Heart left ventricle (tissue), 16 donors: Measurements from ENCODE around the gene SYNDIG1. TPM values are rescaled to one million over a fixed set of nuclear protein-coding genes. Genes with fewer than 3 reads are reported as not detected.

Experiments
- ATAC-seq, 4 donors: fragments of 200-7000 bp; cut with Tn5 transposase; one replicate each; pipeline ENCODE4 v1.9.1; 2020 to 2022; ENCODE audit warnings: moderate library complexity in 4 of 4, mild to moderate bottlenecking in 3 of 4, moderate number of reproducible peaks in 1 of 4
- DNase-seq, 5 donors: peaks; one replicate each; pipeline ENCODE4 v3.0.0-alpha.2; 2020
- H3K27ac ChIP-seq, 12 donors: fragments of 200-600 bp; sonication (generic) in 4 of 12; one replicate each; pipeline versions ENCODE4 v1.5.0 to v1.8.0; 2016 to 2022; ENCODE audit warnings: mild to moderate bottlenecking in 2 of 12
- H3K27me3 ChIP-seq, 9 donors: fragments of 200-600 bp; sonication (generic) in 2 of 9; one replicate each; pipeline versions ENCODE4 v1.5.1 to v1.8.0; 2016 to 2022; ENCODE audit warnings: mild to moderate bottlenecking in 3 of 9
- H3K36me3 ChIP-seq, 9 donors: fragments of 200-600 bp; sonication (generic) in 2 of 9; one replicate each; pipeline versions ENCODE4 v1.5.0 to v1.8.0; 2018 to 2022; ENCODE audit warnings: mild to moderate bottlenecking in 2 of 9
- H3K4me1 ChIP-seq, 12 donors: fragments of 200-600 bp; sonication (generic) in 4 of 12; one replicate each; pipeline versions ENCODE4 v1.5.0 to v1.8.0; 2016 to 2022; ENCODE audit warnings: mild to moderate bottlenecking in 3 of 12
- H3K4me3 ChIP-seq, 12 donors: fragments of 200-600 bp; sonication (generic) in 4 of 12; one replicate each; pipeline versions ENCODE4 v1.5.0 to v1.8.0; 2017 to 2022; ENCODE audit warnings: mild to moderate bottlenecking in 9 of 12, moderate library complexity in 4 of 12
- H3K9me3 ChIP-seq, 12 donors: fragments of 200-600 bp; sonication (generic) in 4 of 12; one replicate each; pipeline versions ENCODE4 v1.5.0 to v1.8.0; 2016 to 2022; ENCODE audit warnings: mild to moderate bottlenecking in 1 of 12
- POLR2A ChIP-seq, 2 donors: fragments of 450-650 bp; IDR thresholded peaks; one replicate each; pipeline ENCODE4 v1.6.1; 2017; ENCODE audit warnings: antibody characterized with exemption in 2 of 2, mild to moderate bottlenecking in 2 of 2, moderate library complexity in 2 of 2
- WGBS, 4 donors: extraction: QIAGEN DNeasy Blood & Tissue Kit in 2 of 4; methylation state at CpG; one replicate each; pipeline versions ENCODE4 v1.1.5 to v1.1.7; 2013 to 2018; 5-methylcytosine and 5-hydroxymethylcytosine counted together
- intact Hi-C, 10 donors: fragments of 100-400 bp; cut with DNase I; formaldehyde crosslinking; loops; one replicate each; pipeline versions ENCODE4 v1.11.1 to v1.14.2; 2022
- polyA plus RNA-seq, 2 donors: library from polyadenylated mRNA; stranded (reverse); fragments of 200-250 nt; gene quantifications; one replicate each; pipeline ENCODE4 v1.2.3, GENCODE V29; 2013
- total RNA-seq, 9 donors: library from RNA; depleted of rRNA in 2 of 9; stranded (reverse); fragments of >200 nt in 2 of 9; fragmentation: NEBNext Ultra II Directional in 3 of 9; extraction: Animal tissue kit (Norgen Biotek cat#: 25700) in 3 of 9; gene quantifications; one replicate each; pipeline versions ENCODE4 v1.1.0 to v1.2.4, GENCODE V29; 2016 to 2023
- TF ChIP-seq, protein P1 (sequence below), 12 donors: fragments of 200-600 bp; sonication (generic) in 4 of 12; IDR thresholded peaks; one replicate each; pipeline versions ENCODE4 v1.5.0 to v1.8.0; 2018 to 2022; ENCODE audit warnings: antibody characterized with exemption in 12 of 12, mild to moderate bottlenecking in 5 of 12
- donor health status: ischemic (EF 13 %, LVEDD 7.1; RV severe dilation, severe dysfunction).
- donor health status: healthy with polysubstance abuse.
- donor health status: DM: no; HTN: yes; CAD: no.
- donor health status: DM: no; HTN: no; CAD: no.
- donor health status: ischemic (EF 25% LVEDD 6.9; RV normal size, moderate dysfunction).
- donor health status: ischemic (EF 25% LVEDD 5.7; RV mildly dilated, moderate dysfunction).
- donor health status: healthy.
- donor health status: DM: yes; HTN: yes; CAD: no.
- donor health status: ischemic (EF 35%, LVEDD 5.7; RV mildly dilated, moderate dysfunction).
- donor health status: nonischemic (EF 11% LVEDD 7.7; RV severe dilation, severe dysfunction).
- donor health status: DM: yes; HTN: yes; CAD: no.
- donor health status: PGD.
- donor health status: ischemic (EF 29% LVEDD 5.4; RV normal size, mild dysfunction).
- donor health status: nonischemic (EF 23%, LVEDD 6.1; RV moderate dilation, normal function).

Gene SYNDIG1
- total and polyA plus RNA-seq, 11 donors = 8.4 to 41.8 (median 23.0) TPM

DNA sequence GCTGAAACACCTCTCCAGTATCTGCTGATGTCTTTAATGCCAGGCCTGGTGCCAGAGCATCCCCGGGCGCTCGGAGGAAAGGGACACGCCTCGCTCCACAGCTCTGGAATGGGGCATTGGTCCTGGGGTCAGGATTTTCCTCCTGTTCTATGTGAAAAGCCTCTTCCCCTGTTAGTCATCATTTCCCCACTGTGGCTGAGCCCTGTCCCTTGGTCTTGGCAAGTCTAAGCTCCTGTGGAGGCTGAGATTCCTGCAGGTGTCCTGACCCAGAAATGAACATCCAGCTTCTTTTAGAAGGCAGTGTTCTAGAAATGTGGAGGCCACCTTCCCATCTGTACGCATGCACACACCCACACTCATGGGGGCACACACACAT is 19.4 kb downstream of the SYNDIG1 start:
- intact Hi-C loops = no loop called here
- no peaks in the 10 kb centered on the region for H3K9me3 ChIP-seq
- no peak overlapping the region for H3K4me3 ChIP-seq
- ATAC-seq (no peak), DNase-seq (no peak)
- H3K27ac ChIP-seq = no peak overlapping the region
- WGBS, 4 donors = 85 to 95% (median 88%) methylated on average over 6 of the region's 6 CpGs
- H3K4me1 ChIP-seq = peaks cover 0 to 46% (median 6%) of the 10 kb centered on the region in 12 donors
- TF ChIP-seq, protein P1, sequence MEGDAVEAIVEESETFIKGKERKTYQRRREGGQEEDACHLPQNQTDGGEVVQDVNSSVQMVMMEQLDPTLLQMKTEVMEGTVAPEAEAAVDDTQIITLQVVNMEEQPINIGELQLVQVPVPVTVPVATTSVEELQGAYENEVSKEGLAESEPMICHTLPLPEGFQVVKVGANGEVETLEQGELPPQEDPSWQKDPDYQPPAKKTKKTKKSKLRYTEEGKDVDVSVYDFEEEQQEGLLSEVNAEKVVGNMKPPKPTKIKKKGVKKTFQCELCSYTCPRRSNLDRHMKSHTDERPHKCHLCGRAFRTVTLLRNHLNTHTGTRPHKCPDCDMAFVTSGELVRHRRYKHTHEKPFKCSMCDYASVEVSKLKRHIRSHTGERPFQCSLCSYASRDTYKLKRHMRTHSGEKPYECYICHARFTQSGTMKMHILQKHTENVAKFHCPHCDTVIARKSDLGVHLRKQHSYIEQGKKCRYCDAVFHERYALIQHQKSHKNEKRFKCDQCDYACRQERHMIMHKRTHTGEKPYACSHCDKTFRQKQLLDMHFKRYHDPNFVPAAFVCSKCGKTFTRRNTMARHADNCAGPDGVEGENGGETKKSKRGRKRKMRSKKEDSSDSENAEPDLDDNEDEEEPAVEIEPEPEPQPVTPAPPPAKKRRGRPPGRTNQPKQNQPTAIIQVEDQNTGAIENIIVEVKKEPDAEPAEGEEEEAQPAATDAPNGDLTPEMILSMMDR (IDR thresholded peaks at IDR 0.05) = no peak
- TF ChIP-seq POLR2A (IDR thresholded peaks at IDR 0.05) = no peak
- H3K27me3 ChIP-seq = no peaks in the 10 kb centered on the region
- no peaks in the 10 kb centered on the region for H3K36me3 ChIP-seq

GRCh38 chr20:24489193-24489592 is 19.8 kb downstream of the SYNDIG1 start:
- H3K9me3 ChIP-seq = no peaks in the 10 kb centered on the region
- no peak overlapping the region for H3K4me3 ChIP-seq
- TF ChIP-seq, protein P1 (IDR thresholded peaks at IDR 0.05) = no peak
- 90 to 97% (median 93%) methylated on average over 4 to 5 of the region's 5 CpGs for WGBS, 4 donors
- intact Hi-C loops = no loop called here
- H3K27me3 ChIP-seq = no peaks in the 10 kb centered on the region
- DNase-seq = no peak
- no peak for ATAC-seq
- H3K4me1 ChIP-seq = peaks cover 0 to 46% (median 6%) of the 10 kb centered on the region in 12 donors
- no peak overlapping the region for H3K27ac ChIP-seq
- H3K36me3 ChIP-seq = no peaks in the 10 kb centered on the region

GRCh38 chr20:24489631-24490260 is 20.3 kb downstream of the SYNDIG1 start:
- WGBS, 4 donors = 64 to 73% (median 67%) methylated on average over 9 of the region's 9 CpGs
- no peak for DNase-seq
- peak overlapping the region in 3 of 12 donors; percentile 16 to 19 (median 19) for H3K27ac ChIP-seq
- intact Hi-C loops = no loop called here
- TF ChIP-seq, protein P1 (IDR thresholded peaks at IDR 0.05) = no peak
- TF ChIP-seq POLR2A (IDR thresholded peaks at IDR 0.05) = no peak
- H3K9me3 ChIP-seq = no peaks in the 10 kb centered on the region
- H3K36me3 ChIP-seq = no peaks in the 10 kb centered on the region
- H3K4me1 ChIP-seq = peaks cover 0 to 46% (median 6%) of the 10 kb centered on the region in 12 donors
- ATAC-seq = peak; percentile 44 to 71 (median 58)
- H3K4me3 ChIP-seq = no peak overlapping the region
- no peaks in the 10 kb centered on the region for H3K27me3 ChIP-seq

- no peak for DNase-seq
- Histone ChIP-seq H3K27ac (peak overlapping the region in 1 of 12 donors; percentile 16), H3K4me1 (peaks cover 0 to 46% (median 6%) of the 10 kb centered on the region in 12 donors), H3K4me3 (no peak overlapping the region), H3K9me3 (no peaks in the 10 kb centered on the region), H3K36me3 (no peaks in the 10 kb centered on the region), H3K27me3 (no peaks in the 10 kb centered on the region)
- intact Hi-C loops = no loop called here
- no peak for ATAC-seq
- TF ChIP-seq, protein P1 (IDR thresholded peaks at IDR 0.05) = no peak
- TF ChIP-seq POLR2A (IDR thresholded peaks at IDR 0.05) = no peak
- 84 to 89% (median 85%) methylated on average over 7 to 8 of the region's 8 CpGs for WGBS, 4 donors
These were observed 21.2 kb downstream of the SYNDIG1 start for GRCh38 chr20:24490598-24490997.
